CD4-positive, alpha-beta T cell treated with Interleukin-15 for 4 hours (primary cell): Measurements from ENCODE around the gene FAM131C.

ENCODE experiments used
- DNase-seq: peaks from one replicate; pipeline ENCODE4 v3.0.0-alpha.2; 2020; ENCODE audit warnings: low spot score

Gene FAM131C

DNA sequence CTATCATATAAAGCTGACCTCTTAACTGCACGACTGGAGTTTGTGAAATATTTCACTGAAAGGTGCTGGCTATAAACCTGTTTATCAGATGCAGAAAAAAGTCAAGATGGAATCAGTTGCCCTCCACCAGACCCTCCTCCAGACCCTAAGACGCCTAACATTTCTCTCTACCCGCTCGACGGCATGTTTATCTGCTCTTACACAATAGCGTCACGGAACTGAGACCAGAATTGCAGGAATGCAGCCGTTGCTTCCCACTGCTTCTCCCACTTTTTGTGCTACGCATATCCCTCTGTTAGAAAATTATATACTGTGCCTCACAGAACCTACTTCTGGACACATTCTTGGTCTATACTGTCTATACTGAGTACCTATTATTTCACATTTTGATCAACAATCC, 28.2 kb upstream of the FAM131C start:
- no peak for DNase-seq

DNA sequence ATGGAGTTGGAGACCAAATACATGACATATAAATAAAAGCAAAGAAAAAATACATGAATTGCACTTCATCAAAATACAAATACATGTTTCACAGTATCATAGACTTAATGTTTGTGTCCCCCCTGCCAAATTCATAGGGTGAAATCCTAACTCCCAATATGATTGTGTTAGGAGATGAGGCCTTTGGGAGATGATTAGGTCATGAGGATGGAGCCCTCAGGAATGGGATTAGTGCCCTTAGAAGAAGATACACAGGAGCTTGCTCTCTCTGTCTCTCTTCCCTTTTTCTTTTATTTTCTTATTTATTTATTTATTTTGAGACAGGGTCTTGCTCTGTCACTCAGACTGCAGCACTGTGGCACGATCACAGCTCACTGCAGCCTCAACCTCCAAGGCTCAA, 26.0 kb upstream of the FAM131C start:
- DNase-seq: no peak

- DNase-seq: no peak
Observed at GRCh38 chr1:16095447-16095846, 22.0 kb upstream of the FAM131C start.

GRCh38 chr1:16094453-16095158, 21.2 kb upstream of the FAM131C start:
- DNase-seq: no peak

- no peak for DNase-seq
Observed at GRCh38 chr1:16093611-16094010, 20.2 kb upstream of the FAM131C start.

DNA sequence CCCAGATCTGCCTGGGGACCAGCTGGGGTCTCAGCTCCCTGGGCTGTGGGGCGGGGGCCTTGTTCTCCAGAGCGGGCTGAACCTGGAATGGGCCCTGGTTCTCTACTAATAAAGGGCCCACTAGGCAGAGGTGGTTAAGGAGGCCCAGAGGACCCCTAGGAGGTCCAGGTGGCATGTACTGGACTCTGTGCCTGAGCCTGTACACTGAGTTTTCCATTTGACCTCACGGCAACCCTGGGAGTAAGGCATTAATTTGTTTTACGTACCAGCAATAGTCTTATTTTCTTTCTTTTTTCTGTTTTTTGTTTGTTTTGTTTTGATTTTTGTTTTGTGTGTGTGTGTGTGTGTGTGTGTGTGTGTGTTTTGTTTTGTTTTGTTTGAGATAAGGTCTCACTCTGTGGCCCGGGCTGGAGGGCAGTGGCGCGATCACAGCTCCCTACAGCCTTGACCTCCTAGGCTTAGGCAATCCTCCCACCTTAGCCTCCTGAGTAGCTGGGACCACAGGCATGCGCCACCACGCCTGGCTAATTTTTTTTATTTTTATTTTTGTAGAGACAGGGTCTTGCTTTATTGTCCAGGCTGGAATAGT, 19.6 kb upstream of the FAM131C start:
- DNase-seq: no peak

GRCh38 chr1:16092097-16092922, 18.9 kb upstream of the FAM131C start:
- DNase-seq: no peak

DNA sequence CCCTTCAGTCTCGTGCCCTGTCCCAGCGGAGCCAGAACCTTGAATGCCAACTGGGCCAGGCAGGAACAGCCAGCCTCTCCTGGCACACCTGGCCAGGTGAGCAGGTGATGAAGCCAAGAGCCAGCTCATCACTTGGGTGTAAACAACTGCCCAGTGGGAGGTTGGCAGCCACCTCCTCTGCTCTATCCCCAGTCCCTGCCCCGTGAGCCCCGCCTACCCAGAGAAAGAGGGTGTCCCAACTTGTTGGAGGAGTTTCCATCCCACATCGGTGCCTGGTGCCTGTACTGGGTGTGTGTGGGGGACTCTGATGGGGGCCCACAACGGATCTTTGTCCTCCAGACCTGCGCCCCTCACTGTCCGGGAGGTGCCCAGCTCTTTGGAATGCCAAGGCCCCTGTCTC, 17.8 kb upstream of the FAM131C start:
- no peak for DNase-seq

- DNase-seq: no peak
Observed at GRCh38 chr1:16090076-16090826, 16.8 kb upstream of the FAM131C start.

GRCh38 chr1:16088996-16089395, 15.5 kb upstream of the FAM131C start:
- DNase-seq: no peak

GRCh38 chr1:16088351-16088911, 15.0 kb upstream of the FAM131C start:
- no peak for DNase-seq

GRCh38 chr1:16087733-16088132, 14.3 kb upstream of the FAM131C start:
- no peak for DNase-seq

DNA sequence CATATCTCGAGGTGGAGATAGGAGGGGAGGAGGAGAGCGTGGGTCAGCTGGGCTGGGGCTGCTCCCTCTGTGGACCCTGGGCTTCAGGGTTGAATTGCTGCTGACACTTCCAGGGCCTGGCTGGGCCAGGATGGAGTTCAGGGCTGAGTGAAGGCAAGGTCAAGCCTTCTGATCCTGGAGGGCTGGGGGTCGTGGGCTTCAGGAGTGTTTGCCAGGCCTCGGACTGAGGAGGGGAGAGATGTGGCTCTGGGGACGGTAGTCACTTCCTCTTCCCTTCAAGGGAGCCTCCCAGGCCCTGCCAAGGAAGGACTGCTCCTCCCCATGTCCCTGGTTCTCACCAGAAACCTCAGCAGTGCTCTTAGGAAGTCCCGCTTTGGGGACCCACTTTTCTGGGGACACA, 12.1 kb upstream of the FAM131C start:
- DNase-seq: no peak

DNA sequence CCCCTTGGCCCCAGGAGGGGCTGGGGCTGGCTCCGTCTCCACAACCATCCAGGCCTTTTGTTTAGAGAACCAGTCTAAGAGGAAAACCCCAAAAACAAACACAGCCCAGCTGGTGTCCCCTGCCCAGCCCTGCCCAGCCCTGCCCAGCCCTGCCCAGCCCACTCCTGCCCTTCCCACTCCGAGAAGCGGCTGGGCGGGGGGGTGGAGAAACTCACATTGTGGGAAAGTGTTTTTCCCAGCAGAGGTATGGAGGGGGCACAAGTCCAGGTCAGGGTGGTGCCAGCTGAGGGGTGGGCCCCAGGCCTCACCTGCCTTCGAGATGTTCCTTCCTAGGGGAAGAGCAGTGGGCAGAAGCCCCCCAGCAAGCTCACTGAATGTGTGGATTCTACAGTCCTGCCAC, 10.0 kb upstream of the FAM131C start:
- DNase-seq: no peak

GRCh38 chr1:16082283-16083038, 9.0 kb upstream of the FAM131C start:
- peak; percentile 60 for DNase-seq

DNA sequence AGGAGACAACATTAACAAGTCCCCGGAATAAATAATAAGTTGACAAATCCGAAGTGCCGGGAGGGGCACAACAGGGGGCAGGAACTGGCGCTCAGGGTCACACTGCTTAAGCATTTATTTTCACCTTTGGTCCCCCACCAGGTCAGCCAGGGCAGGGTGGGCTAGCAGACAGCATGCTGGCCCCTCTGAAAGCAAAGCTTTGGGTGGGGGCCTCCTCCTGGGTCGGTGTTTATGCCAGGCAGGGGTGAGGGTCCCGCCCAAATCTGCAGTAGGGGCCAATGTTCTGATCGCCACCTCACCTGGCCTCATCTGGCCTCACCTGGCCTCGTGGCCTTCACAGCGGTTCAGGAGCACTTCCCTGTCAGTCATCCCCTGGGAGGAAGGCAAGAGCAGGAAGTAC, 8.2 kb upstream of the FAM131C start:
- no peak for DNase-seq

DNA sequence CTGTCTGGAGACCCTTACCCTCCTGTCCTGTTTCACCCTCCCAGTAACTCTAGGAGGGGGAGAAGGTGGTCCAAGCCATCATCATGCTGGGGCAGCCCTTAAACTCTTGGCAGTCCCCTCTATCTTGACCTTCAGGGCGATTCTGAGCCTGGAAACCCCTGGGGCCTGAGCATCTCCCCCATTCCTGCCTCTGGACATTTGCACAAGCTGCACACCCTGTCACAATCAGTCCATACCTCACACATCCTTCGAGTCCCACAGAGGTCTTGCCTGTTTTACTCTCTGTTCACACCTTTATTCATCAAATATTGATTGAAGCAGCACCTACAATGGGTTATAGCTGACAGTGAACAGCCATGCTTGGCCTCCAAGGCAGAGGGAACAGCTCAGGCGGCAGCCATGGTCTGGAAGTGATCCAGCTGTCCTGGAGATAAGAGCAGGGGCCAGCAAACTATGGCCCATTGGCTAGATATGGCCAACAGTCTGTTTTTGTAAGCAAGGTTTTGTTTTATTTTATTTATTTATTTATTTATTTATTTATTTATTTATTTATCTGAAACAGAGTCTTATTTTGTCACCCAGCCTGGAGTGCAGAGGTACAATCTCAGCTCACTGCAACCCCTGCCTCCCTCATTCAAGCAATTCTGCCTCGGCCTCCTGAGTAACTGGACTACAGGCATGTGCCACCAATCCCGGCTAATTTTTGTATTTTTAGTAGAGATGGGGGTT, 7.1 kb upstream of the FAM131C start:
- no peak for DNase-seq

DNA sequence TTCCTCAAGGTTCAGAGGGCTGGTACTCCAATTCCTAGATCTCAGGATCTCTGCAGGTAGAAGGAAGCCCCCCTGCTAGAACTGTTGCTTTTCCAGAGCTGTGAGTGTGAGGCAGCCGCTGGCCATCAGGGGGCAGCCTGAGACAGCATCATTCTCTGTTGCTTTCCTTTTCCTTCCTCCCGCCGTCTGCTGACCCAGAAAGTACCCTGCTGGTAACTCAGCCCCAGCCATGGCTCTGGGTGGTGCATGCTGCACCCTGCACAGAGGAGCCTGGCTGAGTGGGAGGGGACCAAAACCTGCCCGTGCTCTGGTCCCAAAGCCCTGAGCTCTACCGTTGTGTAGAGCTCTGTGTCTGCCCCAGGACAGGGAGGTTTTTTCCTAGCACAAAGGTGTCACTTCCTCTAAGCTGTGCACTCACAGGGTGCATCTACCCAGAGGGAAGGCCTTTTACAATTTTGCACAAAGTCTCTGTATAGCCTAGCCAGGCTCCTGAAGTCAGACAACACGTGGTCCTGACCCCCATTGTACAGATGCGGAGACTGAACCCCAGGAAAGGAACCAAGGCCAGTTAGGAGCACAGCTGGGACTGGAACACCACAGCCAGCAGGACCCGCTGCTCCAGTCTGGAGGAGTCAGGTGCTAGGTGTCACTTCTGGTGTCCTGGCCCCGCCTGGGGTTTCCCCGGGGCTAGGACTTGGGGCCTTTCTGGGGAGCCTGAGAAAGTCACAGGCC, 5.6 kb upstream of the FAM131C start:
- peak; percentile 75 for DNase-seq

DNA sequence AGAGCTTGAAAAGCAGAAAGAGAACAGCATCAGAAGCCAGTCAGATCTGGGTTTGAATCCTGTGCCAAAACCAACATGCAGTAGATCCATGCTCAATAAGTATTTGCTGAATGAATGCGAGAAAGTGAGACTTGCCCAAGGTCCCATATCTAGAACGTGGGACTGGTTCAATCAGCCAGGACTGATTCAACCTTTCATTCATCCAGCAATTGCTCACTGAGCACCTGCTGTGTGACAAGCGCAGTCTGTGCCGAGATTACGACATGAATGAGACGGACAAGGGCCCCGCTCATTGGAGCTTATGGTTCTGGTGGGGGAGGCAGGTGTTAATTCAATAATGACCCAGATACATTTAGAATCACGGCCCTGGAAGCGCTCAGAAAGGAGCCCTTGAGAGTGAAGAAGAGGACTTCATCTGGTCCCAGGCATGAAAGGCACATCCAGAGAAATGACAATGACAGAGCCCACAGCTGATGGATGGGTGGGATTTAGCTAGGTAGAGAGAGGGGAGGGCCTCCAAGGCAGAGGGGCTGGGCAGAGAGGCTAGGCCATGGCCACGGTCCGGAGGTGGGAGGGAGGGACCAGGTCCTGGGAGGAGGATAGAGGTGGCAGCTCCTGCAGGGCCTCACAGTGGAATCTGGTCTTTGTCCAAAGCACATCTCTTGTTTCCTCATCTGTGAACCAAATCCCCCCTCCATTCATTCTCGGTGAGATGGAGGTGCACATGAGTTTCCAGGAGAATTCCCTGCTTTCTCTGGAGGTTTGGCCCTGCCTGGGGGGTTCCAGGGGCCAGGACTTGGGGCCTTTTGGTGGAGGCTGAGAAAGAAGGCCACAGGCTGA, 4.2 kb upstream of the FAM131C start:
- DNase-seq: no peak
